OCI-LY1 (cell line): Measurements from ENCODE around the gene EBLN1.

Source experiments
- EZH2 ChIP-seq: fragments of 200-600 bp; sonication (generic), shearing (Covaris generic); IDR thresholded peaks from 2 replicates; pipeline ENCODE4 v1.8.0; 2017; ENCODE audit warnings: borderline replicate concordance, mixed run types, mild to moderate bottlenecking, antibody characterized with exemption, low read length, moderate library complexity, mixed read lengths
- TF ChIP-seq, protein P1 (sequence below): fragments of 200-600 bp; sonication (generic), shearing (Covaris generic); IDR thresholded peaks from 2 replicates; pipeline ENCODE4 v1.5.1; 2017; ENCODE audit warnings: mild to moderate bottlenecking, antibody characterized with exemption, low read length, moderate library complexity, mixed read lengths

DNA sequence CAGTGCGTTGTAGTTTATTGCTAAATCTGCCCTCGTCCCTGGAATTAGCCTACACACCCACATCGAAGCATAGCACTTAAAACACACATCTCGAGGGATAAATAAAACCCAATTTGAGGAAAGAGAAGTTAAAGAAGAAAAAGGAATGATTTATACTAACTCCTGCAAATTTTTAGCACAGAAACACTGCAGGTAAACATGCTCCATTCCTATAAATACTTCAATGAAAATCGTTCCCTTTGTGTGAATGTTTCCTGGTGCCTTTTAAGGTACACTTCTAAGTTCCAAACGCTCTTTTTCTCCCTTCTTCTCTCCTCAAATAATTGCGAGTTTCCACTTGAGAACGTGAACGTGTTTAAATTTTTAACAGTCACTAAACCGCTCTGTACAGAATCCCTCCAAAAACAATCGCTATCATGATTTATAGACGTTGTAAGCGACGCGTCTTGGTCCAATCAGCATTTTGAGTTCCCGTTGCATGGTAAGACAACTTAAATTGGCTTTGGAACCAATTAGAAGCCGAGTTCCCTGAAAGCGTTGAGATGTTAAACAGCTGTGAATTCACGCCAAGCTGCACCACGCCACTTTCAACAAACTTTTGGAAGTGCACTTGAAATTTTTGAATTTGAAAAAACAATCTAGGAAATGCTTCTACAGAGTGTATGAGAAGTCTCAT, 12.5 kb upstream of the EBLN1 start:
- TF ChIP-seq, protein P1, sequence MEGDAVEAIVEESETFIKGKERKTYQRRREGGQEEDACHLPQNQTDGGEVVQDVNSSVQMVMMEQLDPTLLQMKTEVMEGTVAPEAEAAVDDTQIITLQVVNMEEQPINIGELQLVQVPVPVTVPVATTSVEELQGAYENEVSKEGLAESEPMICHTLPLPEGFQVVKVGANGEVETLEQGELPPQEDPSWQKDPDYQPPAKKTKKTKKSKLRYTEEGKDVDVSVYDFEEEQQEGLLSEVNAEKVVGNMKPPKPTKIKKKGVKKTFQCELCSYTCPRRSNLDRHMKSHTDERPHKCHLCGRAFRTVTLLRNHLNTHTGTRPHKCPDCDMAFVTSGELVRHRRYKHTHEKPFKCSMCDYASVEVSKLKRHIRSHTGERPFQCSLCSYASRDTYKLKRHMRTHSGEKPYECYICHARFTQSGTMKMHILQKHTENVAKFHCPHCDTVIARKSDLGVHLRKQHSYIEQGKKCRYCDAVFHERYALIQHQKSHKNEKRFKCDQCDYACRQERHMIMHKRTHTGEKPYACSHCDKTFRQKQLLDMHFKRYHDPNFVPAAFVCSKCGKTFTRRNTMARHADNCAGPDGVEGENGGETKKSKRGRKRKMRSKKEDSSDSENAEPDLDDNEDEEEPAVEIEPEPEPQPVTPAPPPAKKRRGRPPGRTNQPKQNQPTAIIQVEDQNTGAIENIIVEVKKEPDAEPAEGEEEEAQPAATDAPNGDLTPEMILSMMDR = no peak
- no peak for TF ChIP-seq EZH2
